SK-N-SH (cell line): ENCODE measurements around the gene GPATCH4. TPM values are rescaled to one million over a fixed set of nuclear protein-coding genes. Genes with fewer than 3 reads are reported as not detected.

Experiments
- CTCF ChIA-PET: fragments of 300-600, 350-600 bp; formaldehyde crosslinking; extraction: SDS; loops from one replicate; lab custom pipeline; 2021; lab: Yijun Ruan, JAX
- POLR2A ChIA-PET: fragments of 350-600 bp; sonication (Branson Sonifier 250); formaldehyde crosslinking; extraction: SDS; loops from one replicate; lab custom pipeline; 2020; ENCODE audit warnings: antibody characterized with exemption, inconsistent platforms; lab: Yijun Ruan, JAX
- DNase-seq: peaks from one replicate; pipeline ENCODE4 v3.0.0; 2012
- H2AFZ ChIP-seq: fragments of 200-600 bp; sonication (generic); 2 replicates; pipeline ENCODE4 v1.8.1; 2016; ENCODE audit warnings: antibody characterized with exemption, mild to moderate bottlenecking, low read depth
- H3F3A ChIP-seq: fragments of 200-600 bp; sonication (generic); replicated peaks from 2 replicates; pipeline ENCODE3; 2016; ENCODE audit warnings: antibody characterized with exemption, mild to moderate bottlenecking; ENCODE audit not compliant: insufficient read depth
- H3K27ac ChIP-seq, 2 experiments: fragments of 200-500 bp in 1 of 2; fragments of 200-600 bp in 1 of 2; sonication (Bioruptor generic) in 1 of 2; sonication (generic), shearing (Covaris generic) in 1 of 2; 2 replicates each; pipeline versions ENCODE4 v1.5.1 to v1.6.1; 2014 to 2016; ENCODE audit warnings: low read depth in 2 of 2, inconsistent platforms in 1 of 2, low read length in 1 of 2, mild to moderate bottlenecking in 1 of 2, mixed read lengths in 1 of 2
- H3K27me3 ChIP-seq: fragments of 200-600 bp; sonication (generic), shearing (Covaris generic); 2 replicates; pipeline ENCODE4 v1.6.1; 2016; ENCODE audit warnings: mixed run types; ENCODE audit not compliant: insufficient read depth
- H3K36me3 ChIP-seq, 2 experiments: fragments of 200-500 bp in 1 of 2; fragments of 200-600 bp in 1 of 2; sonication (Bioruptor generic) in 1 of 2; sonication (generic) in 1 of 2; replicated peaks in 1 of 2; 2 replicates each; pipeline versions ENCODE3 to v1.5.1; 2014 to 2016; ENCODE audit warnings: low read length in 1 of 2, mild to moderate bottlenecking in 1 of 2; ENCODE audit not compliant: insufficient read depth in 2 of 2, control insufficient read depth in 1 of 2
- H3K4me1 ChIP-seq, 2 experiments: fragments of 200-500 bp in 1 of 2; fragments of 200-600 bp in 1 of 2; sonication (Bioruptor generic) in 1 of 2; sonication (generic), shearing (Covaris generic) in 1 of 2; 2 replicates each; pipeline versions ENCODE4 v1.5.1 to v1.6.1; 2014 to 2016; ENCODE audit warnings: low read depth in 1 of 2, low read length in 1 of 2, mixed run types in 1 of 2; ENCODE audit not compliant: insufficient read depth in 2 of 2, control insufficient read depth in 1 of 2
- H3K4me2 ChIP-seq: fragments of 200-600 bp; sonication (generic), shearing (Covaris generic); 2 replicates; pipeline ENCODE4 v1.6.1; 2017; ENCODE audit warnings: mixed run types
- H3K4me3 ChIP-seq, 2 experiments: fragments of 200-500 bp in 1 of 2; fragments of 200-600 bp in 1 of 2; sonication (Bioruptor generic) in 1 of 2; sonication (generic), shearing (Covaris generic) in 1 of 2; 2 replicates each; pipeline versions ENCODE4 v1.5.1 to v1.8.1; 2014 to 2016; ENCODE audit warnings: low read depth in 2 of 2, inconsistent platforms in 1 of 2, low read length in 1 of 2, mild to moderate bottlenecking in 1 of 2, mixed read lengths in 1 of 2, moderate library complexity in 1 of 2
- H3K79me2 ChIP-seq: fragments of 200-600 bp; sonication (generic); 2 replicates; pipeline ENCODE4 v1.8.1; 2017; ENCODE audit warnings: mild to moderate bottlenecking; ENCODE audit not compliant: insufficient read depth
- H3K9ac ChIP-seq: fragments of 200-600 bp; sonication (generic); 2 replicates; pipeline ENCODE4 v1.6.1; 2017; ENCODE audit warnings: mixed run types
- H3K9me2 ChIP-seq: fragments of 200-600 bp; sonication (generic); 2 replicates; pipeline ENCODE4 v1.6.1; 2017; ENCODE audit warnings: mixed run types
- H3K9me3 ChIP-seq: fragments of 200-600 bp; sonication (generic); 2 replicates; pipeline ENCODE4 v1.6.1; 2017; ENCODE audit warnings: mixed run types, mild to moderate bottlenecking, moderate library complexity
- H4K20me1 ChIP-seq: fragments of 200-600 bp; sonication (generic); 2 replicates; pipeline ENCODE4 v1.6.1; 2017; ENCODE audit warnings: mild to moderate bottlenecking, mixed run types; ENCODE audit not compliant: insufficient read depth
- FOSL2 ChIP-seq: IDR thresholded peaks from 2 replicates; pipeline ENCODE4 v1.4.0; 2012; ENCODE audit warnings: low read depth, mild to moderate bottlenecking, moderate library complexity, borderline replicate concordance
- MEF2A ChIP-seq: IDR thresholded peaks from 2 replicates; pipeline ENCODE4 v1.4.0; 2012; ENCODE audit warnings: low read depth, borderline replicate concordance
- MXI1 ChIP-seq: IDR thresholded peaks from 2 replicates; pipeline ENCODE4 v1.6.1; 2012; ENCODE audit warnings: mild to moderate bottlenecking, low read depth, low read length, improper control_type of control experiment
- NRF1 ChIP-seq: IDR thresholded peaks from 2 replicates; pipeline ENCODE4 v1.6.1; 2012; ENCODE audit warnings: low read depth, mild to moderate bottlenecking, low read length
- PBX3 ChIP-seq: IDR thresholded peaks from 2 replicates; pipeline ENCODE4; 2012
- POLR2AphosphoS5 ChIP-seq: IDR thresholded peaks from 2 replicates; pipeline ENCODE4 v1.6.1; 2012; ENCODE audit warnings: low read depth, low read length
- RCOR1 ChIP-seq: fragments of 150-350 bp; IDR thresholded peaks from 2 replicates; pipeline ENCODE4 v1.6.1; 2017; ENCODE audit warnings: antibody characterized with exemption, low read length
- SIN3A ChIP-seq: IDR thresholded peaks from 2 replicates; pipeline ENCODE4 v1.6.1; 2012; ENCODE audit warnings: low read depth, mild to moderate bottlenecking, low read length, moderate library complexity, borderline replicate concordance
- TCF12 ChIP-seq: IDR thresholded peaks from 2 replicates; pipeline ENCODE4 v1.4.0; 2012
- YY1 ChIP-seq: IDR thresholded peaks from 2 replicates; pipeline ENCODE4 v1.4.0; 2012; ENCODE audit warnings: low read depth, mild to moderate bottlenecking
- WGBS: methylation state at CpG from one replicate; pipeline ENCODE4 v1.1.6; 2017; ENCODE audit warnings: low lambda C conversion rate; 5-methylcytosine and 5-hydroxymethylcytosine counted together
- polyA plus RNA-seq, 3 experiments: library from polyadenylated mRNA; depleted of rRNA; stranded (reverse); fragments of >200 nt; gene quantifications; 2 replicates each; pipeline ENCODE4 v1.2.3, GENCODE V29; 2012
- TF ChIP-seq, protein P1 (sequence below): IDR thresholded peaks from 2 replicates; pipeline ENCODE4 v1.4.0; 2012; ENCODE audit warnings: low read depth, borderline replicate concordance

The GPATCH4 gene
- polyA plus RNA-seq, 1 of the 3 experiments (the other 2 are of a cell fraction): 36.6 TPM

GRCh38 chr1:156546267-156546666 is 55.0 kb downstream of the GPATCH4 start:
- no peaks in the 10 kb centered on the region for H3K9me3 ChIP-seq
- no peak for DNase-seq
- H3K4me3 ChIP-seq: no peak overlapping the region
- H3K4me1 ChIP-seq: no peaks in the 10 kb centered on the region
- WGBS: 100% methylated on average over 3 of the region's 3 CpGs
- H4K20me1 ChIP-seq: no peaks in the 10 kb centered on the region
- H3K9me2 ChIP-seq: no peaks in the 10 kb centered on the region
- CTCF ChIA-PET: no interaction called here
- H3K4me2 ChIP-seq: no peak overlapping the region
- POLR2A ChIA-PET: no interaction called here
- peaks cover 10 to 18% of the 10 kb centered on the region in 2 experiments for H3K36me3 ChIP-seq
- H3K9ac ChIP-seq: no peak overlapping the region
- H3F3A ChIP-seq: no peaks in the 10 kb centered on the region
- H2AFZ ChIP-seq: no peak overlapping the region
- TF ChIP-seq TCF12 (no peak), PBX3 (no peak), YY1 (no peak), NRF1 (no peak), SIN3A (no peak)
- TF ChIP-seq, protein P1, sequence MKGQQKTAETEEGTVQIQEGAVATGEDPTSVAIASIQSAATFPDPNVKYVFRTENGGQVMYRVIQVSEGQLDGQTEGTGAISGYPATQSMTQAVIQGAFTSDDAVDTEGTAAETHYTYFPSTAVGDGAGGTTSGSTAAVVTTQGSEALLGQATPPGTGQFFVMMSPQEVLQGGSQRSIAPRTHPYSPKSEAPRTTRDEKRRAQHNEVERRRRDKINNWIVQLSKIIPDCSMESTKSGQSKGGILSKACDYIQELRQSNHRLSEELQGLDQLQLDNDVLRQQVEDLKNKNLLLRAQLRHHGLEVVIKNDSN: no peak
- TF ChIP-seq, all 33 proteins: peak for 0
- Histone ChIP-seq H3K79me2 (no peaks in the 10 kb centered on the region), H3K27ac (no peak overlapping the region), H3K27me3 (no peaks in the 10 kb centered on the region)

DNA sequence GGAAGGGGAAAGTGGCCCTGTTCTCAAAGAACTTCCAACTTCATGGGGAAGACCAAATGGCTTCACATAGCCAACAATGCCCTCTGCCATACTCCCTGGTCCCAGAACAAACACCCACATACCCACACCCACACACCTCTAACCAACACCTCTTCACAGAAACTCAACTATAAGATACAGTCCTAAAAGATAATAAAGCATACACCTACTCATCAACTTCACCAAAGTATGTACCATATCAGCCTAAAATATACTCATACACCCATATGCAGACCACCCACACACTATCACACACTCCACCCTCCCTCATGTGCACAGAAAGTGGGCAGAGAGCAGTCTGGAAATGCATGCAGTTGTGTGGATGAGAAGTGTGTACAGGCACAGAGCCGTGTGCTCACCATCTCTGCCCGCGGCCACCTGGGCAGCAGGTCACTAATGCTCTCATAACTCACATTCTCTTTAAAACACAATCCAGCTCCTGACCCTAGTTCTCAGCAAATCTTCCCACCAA is 56.6 kb downstream of the GPATCH4 start:
- Histone ChIP-seq H3K36me3 (peaks cover 8 to 29% of the 10 kb centered on the region in 2 experiments), H3K9me3 (no peaks in the 10 kb centered on the region), H3K4me1 (no peaks in the 10 kb centered on the region), H3F3A (no peaks in the 10 kb centered on the region), H4K20me1 (no peaks in the 10 kb centered on the region), H2AFZ (no peak overlapping the region), H3K9me2 (no peaks in the 10 kb centered on the region), H3K27ac (no peak overlapping the region), H3K4me2 (no peak overlapping the region), H3K79me2 (no peaks in the 10 kb centered on the region), H3K9ac (no peak overlapping the region), H3K27me3 (no peaks in the 10 kb centered on the region), H3K4me3 (no peak overlapping the region)
- POLR2A ChIA-PET: no interaction called here
- WGBS: 96% methylated on average over 3 of the region's 3 CpGs
- no peak for DNase-seq
- TF ChIP-seq POLR2AphosphoS5 (no peak), FOSL2 (no peak), MXI1 (no peak), MEF2A (no peak), RCOR1 (no peak)
- CTCF ChIA-PET: no interaction called here

Other genes with a start within 250 kb of the GPATCH4 start
- 0.18 TPM in 1 of 2 replicates, not detected in the other for gene RHBG, start 232.3 kb downstream of the GPATCH4 start, polyA plus RNA-seq (2012; rRNA removed)
- gene MEF2D, start 100.7 kb downstream of the GPATCH4 start, polyA plus RNA-seq (2012; rRNA removed): 14.3 and 16.0 TPM in 2 replicates
- 14.4 and 15.6 TPM in 2 replicates for gene IQGAP3, start 28.9 kb downstream of the GPATCH4 start, polyA plus RNA-seq (2012; rRNA removed)
- gene TTC24, start 21.8 kb downstream of the GPATCH4 start, polyA plus RNA-seq (2012; rRNA removed): not detected in 2 replicates
- gene NAXE, start 9.7 kb downstream of the GPATCH4 start, polyA plus RNA-seq (2012; rRNA removed): 68.5 and 98.4 TPM in 2 replicates
- 0.10 and 0.20 TPM in 2 replicates for gene HAPLN2, start 17.9 kb upstream of the GPATCH4 start, polyA plus RNA-seq (2012; rRNA removed)
- gene BCAN, start 40.6 kb upstream of the GPATCH4 start, polyA plus RNA-seq (2012; rRNA removed): 0.13 and 0.25 TPM in 2 replicates
- gene NES, start 75.9 kb upstream of the GPATCH4 start, polyA plus RNA-seq (2012; rRNA removed): 12.6 and 15.8 TPM in 2 replicates
- gene CRABP2, start 104.1 kb upstream of the GPATCH4 start, polyA plus RNA-seq (2012; rRNA removed): 13.3 and 42.1 TPM in 2 replicates
- 20.1 and 21.2 TPM in 2 replicates for gene METTL25B, start 127.0 kb upstream of the GPATCH4 start, polyA plus RNA-seq (2012; rRNA removed)
- 31.6 and 44.3 TPM in 2 replicates for gene ISG20L2, start 127.3 kb upstream of the GPATCH4 start, polyA plus RNA-seq (2012; rRNA removed)
- 149 and 171 TPM in 2 replicates for gene MRPL24, start 139.6 kb upstream of the GPATCH4 start, polyA plus RNA-seq (2012; rRNA removed)
- gene HDGF, start 150.2 kb upstream of the GPATCH4 start, polyA plus RNA-seq (2012; rRNA removed): 152 and 166 TPM in 2 replicates
- gene PRCC, start 166.1 kb upstream of the GPATCH4 start, polyA plus RNA-seq (2012; rRNA removed): 39.2 and 51.8 TPM in 2 replicates
- gene SH2D2A, start 215.4 kb upstream of the GPATCH4 start, polyA plus RNA-seq (2012; rRNA removed): not detected in 2 replicates